Activated CD8-positive, alpha-beta memory T cell treated with anti-CD3 and anti-CD28 coated beads, Interleukin-2, amount 50 U/mL, for 1 hour (primary cell): ENCODE data around the gene LMCD1.

Source experiments
- DNase-seq: peaks from one replicate; pipeline ENCODE4 v3.0.0-alpha.2; 2020; ENCODE audit errors: extremely low read depth

Gene LMCD1

DNA sequence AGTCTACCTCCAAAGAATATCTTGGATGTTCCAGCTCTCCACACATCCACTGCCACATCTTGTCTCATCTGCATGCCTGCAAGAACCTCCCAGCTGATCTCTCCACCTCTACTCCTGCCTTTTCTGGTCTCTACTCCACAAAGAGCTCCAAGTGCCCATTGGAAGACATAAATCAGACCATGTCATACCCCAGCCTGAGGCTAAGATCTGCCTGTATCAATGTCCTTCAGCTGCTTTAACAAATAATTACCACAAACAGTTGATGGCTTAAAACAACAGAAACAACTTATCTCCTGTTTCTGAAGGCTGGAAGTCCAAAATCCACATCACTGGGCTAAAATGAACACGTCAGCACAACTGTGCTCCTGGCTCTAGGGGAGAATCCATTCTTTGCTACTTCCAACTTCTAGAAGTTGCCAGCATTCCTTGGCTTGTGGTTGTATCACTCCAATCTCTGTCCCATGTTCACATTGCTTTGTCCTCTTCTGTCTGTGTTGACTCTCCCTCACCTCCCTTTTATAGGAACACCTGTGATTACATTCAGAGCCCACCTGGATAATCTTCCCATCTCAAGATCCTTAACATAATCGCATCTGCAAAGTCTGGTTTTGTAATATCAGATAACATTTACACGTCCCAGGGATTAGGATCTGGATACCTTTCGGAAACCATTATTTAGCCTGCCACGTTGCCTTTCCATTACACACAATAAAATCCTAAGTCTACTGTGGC, 17.0 kb upstream of the LMCD1 start:
- DNase-seq: no peak

GRCh38 chr3:8485141-8485870, 16.3 kb upstream of the LMCD1 start:
- no peak for DNase-seq

DNA sequence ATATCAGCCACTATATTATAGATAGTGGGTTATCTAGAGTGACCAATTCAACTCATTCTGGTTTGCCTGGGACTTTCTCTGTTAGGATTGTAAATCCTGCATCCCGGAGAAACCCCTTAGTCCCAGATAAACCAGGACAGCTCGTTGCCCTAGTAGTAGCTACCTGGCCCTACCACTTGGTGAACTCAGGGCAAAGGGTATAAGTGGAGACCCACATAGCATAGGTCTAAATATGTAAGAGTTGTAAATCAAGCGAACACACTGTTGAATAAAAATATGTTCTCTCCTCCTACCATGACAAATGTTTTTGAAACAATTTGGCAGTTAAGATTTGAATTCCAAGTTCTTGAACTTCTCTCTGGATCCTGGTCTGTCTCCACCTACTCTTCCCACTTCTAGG, 15.7 kb upstream of the LMCD1 start:
- no peak for DNase-seq

DNA sequence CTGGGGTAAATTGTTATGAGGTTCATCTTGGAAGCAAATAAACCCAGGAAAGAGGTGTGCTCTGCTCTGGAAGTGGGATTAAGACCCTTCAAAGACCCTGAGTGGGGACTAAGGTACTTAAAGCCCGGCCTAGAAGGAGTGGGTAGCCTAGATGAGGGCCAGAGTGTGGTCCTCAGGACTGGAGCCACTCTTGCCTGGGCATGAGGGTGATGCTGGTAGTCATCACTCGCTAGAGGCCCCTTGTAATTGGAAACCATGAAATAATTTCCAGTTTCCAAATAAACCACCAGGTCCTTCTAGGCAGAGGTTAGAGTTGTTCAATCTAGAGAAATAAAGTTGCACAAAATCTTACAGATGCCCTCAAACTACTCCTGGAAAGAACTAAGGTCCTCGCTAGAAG, 15.2 kb upstream of the LMCD1 start:
- DNase-seq: no peak

DNA sequence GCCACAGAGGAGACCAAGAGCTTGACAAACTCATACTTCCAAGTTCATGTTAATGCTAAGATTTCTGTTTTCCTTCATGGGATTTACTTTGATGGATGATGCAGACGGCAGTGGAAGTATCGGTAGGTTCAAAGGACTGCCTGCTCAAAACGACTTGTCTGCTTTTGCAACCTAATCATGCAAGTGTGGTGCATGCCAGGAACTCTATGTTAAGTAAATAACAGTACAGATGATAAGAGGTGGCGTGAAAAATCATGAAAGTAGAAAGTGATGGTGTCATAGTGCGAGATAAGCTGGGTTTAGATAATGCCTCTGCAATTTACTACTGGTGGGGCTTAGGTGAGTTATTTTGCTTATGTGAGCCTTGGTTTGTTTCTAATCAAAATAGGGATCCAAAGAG, 14.7 kb upstream of the LMCD1 start:
- no peak for DNase-seq

GRCh38 chr3:8488411-8488810, 13.2 kb upstream of the LMCD1 start:
- DNase-seq: no peak

- DNase-seq: no peak
Observed at GRCh38 chr3:8488877-8489276, 12.7 kb upstream of the LMCD1 start.

- no peak for DNase-seq
Observed at GRCh38 chr3:8489278-8489792, 12.3 kb upstream of the LMCD1 start.

DNA sequence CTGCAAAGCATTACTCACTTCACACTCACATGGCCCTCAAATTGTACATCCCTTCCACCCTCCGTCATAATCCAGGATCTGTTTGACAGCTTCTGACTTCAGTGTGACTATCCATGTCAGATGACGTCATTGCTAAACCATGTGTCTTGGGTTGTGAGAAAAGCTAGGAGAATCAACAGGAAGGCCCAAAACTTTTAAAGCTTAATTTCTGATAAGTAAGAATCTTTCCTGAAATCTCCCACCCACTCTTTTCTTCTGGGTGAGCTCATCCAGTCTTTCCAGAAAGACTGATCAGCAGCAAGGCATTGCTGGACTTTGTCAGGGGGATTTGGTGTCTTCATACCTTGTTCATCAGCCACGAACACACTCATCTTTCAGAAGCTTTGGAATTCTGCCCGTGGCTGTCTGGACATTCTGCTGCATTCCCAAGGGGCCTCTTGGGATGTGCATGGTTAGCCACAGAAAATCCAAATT, 11.5 kb upstream of the LMCD1 start:
- DNase-seq: no peak

DNA sequence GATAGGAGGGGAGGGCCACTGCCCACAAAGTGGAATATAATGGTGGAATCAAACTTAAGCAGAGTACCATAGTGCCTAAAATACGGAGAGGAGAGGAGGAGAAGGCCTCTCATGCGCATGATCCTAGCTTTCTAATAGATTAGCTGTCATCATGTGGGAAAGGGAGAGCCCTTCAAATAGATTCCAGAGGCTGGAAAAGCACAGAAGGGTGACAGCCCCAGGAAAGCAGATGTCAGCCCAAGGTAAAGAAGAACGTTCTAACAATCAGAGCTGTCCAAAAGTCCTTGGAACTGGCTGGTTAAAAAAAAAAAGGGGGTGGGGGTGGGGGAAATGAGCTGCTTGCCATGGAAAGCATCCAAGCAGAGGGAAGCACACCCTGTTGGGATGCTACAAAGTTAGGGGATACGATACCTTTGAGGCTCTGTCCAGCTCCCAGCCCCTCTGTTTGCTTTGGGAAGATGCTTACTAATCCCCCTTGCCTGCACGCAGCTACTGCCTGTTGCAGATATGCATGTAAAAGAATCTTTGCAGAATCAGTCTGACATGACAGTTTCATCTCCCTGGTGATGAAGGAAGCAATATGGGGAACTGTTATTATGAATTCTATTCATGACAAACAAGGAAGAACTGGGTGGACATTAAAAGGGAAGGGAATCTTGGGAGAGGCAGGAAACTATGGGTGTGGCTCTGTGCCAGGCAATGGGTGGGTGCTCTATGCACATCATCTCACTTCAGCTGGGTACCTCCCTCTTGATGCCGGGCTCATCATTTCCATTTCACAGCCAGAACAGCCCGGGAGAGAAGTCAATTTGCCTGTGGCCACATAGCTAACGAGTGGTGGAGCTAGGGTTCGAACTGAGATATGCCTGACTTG, 10.1 kb upstream of the LMCD1 start:
- no peak for DNase-seq

DNA sequence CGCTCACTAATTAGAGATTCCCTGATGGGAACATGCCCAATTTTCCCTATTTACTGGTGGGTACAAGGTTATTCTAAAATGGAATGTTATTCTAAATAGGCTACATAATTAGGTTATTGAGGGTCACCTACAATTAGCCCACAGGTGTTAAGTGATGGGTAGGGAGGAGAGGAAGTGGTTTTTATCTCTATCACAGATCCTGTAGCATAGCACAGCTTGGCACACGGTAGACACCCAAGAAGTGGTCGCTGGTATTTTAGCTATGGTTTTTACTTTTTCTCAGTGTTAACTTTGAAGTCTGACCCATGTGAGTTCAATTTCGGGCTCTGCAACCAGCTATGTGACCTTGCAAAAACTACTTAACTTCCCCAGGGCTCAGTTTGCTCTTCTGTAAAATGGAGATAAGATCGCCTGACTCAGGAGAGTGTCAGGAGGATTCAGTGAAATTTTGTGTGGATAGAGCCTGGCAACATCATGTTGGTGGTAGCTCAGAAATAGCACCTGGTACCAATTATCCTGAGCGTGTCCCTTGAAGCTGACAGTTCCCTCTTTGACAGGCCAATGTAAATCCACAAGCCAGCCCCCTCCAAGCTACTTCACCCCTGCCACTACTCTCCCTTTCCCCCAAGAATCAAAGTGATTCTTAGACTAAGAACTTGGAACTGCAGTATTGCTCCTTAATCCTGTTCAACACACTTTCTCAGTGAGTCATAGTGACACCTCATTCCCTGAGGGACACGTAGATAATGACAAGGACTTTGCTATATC, 8.7 kb upstream of the LMCD1 start:
- no peak for DNase-seq

GRCh38 chr3:8493744-8494143, 7.9 kb upstream of the LMCD1 start:
- no peak for DNase-seq

- DNase-seq: no peak
Observed at GRCh38 chr3:8494327-8494726, 7.3 kb upstream of the LMCD1 start.

- no peak for DNase-seq
Observed at GRCh38 chr3:8497582-8497981, 4.0 kb upstream of the LMCD1 start.

DNA sequence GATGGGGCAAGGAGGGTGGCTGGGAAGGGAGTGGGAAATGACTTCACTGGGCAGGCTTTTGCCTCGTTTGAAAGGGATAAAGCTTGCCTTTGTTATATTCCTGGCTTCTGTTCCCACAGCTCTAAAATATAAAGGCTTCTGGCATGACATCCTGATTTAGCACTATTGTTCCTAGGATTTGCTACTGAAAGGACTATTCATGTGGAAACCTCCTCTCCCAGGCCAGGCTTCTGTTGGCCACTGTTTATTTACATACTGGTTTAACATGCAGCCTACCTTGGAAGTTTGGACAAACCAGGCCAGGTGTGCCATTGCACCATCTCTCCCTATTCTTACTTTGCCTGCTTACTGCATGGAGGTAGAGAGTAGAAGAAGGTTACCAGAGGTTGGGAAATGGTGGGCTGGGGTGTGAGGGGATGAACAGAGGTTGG, 2.4 kb upstream of the LMCD1 start:
- DNase-seq: no peak

GRCh38 chr3:8500319-8500988, 1.2 kb upstream of the LMCD1 start:
- no peak for DNase-seq

DNA sequence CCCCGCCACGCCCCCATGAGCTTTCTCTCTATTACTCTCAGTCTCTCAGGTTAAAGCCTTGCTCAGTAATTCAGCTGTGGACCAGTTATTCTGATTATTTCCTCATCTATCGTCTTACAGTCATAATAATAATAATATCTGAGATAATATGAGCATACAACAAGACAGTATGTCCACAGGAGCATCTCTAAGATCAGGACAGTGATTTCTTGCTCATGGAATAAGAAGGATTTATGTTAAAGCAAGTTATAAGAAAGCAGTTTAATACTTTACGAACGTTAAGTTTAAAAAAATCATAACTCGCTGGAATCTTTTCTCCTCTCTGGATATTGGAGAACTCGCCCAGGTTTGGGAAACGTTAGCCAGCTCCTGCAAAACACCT, 643 bp upstream of the LMCD1 start:
- DNase-seq: no peak

- no peak for DNase-seq
Observed at GRCh38 chr3:8503461-8503860, 1.8 kb downstream of the LMCD1 start.

- no peak for DNase-seq
Observed at GRCh38 chr3:8503871-8504610, 2.4 kb downstream of the LMCD1 start.

GRCh38 chr3:8504611-8504973, 3.0 kb downstream of the LMCD1 start:
- DNase-seq: no peak
